Astrocyte (in vitro differentiated cells and primary cell): Measurements from ENCODE around the gene TTLL9. TPM values are rescaled to one million over a fixed set of nuclear protein-coding genes. Genes with fewer than 3 reads are reported as not detected.
A peak's percentile ranks its signal among the peaks of the same experiment; 100 is the strongest.

ENCODE experiments used
- DNase-seq: peaks from one replicate; pipeline ENCODE4 v3.0.0-alpha.2; 2010; ENCODE audit warnings: low read depth
- FAIRE-seq: peaks from 2 replicates; lab custom pipeline; 2011; peaks lifted over from hg19 to GRCh38; lab: Jason Lieb, UNC
- H2AFZ ChIP-seq: 2 replicates; pipeline ENCODE4 v1.6.0; 2012; ENCODE audit warnings: low read depth, low read length, inconsistent platforms
- H3K27ac ChIP-seq: 2 replicates; pipeline ENCODE4 v1.5.1; 2011; ENCODE audit warnings: low read depth, low read length, inconsistent platforms
- H3K27me3 ChIP-seq: 2 replicates; pipeline ENCODE4 v1.6.0; 2011; ENCODE audit warnings: low read length, inconsistent platforms; ENCODE audit not compliant: insufficient read depth
- H3K36me3 ChIP-seq: 2 replicates; pipeline ENCODE4 v1.5.1; 2011; ENCODE audit warnings: low read length, inconsistent platforms; ENCODE audit not compliant: insufficient read depth
- H3K4me1 ChIP-seq: 2 replicates; pipeline ENCODE4 v1.5.1; 2011; ENCODE audit warnings: low read length, inconsistent platforms; ENCODE audit not compliant: insufficient read depth
- H3K4me2 ChIP-seq: 2 replicates; pipeline ENCODE4 v1.6.0; 2012; ENCODE audit warnings: low read length, inconsistent platforms
- H3K4me3 ChIP-seq: 2 replicates; pipeline ENCODE4 v1.5.1; 2011; ENCODE audit warnings: low read depth, mild to moderate bottlenecking, low read length, inconsistent platforms; ENCODE audit not compliant: insufficient read depth
- H3K79me2 ChIP-seq: 2 replicates; pipeline ENCODE4 v1.6.0; 2012; ENCODE audit warnings: mild to moderate bottlenecking, low read length, inconsistent platforms; ENCODE audit not compliant: insufficient read depth
- H3K9ac ChIP-seq: 2 replicates; pipeline ENCODE4 v1.6.0; 2012; ENCODE audit warnings: mild to moderate bottlenecking, low read length, inconsistent platforms
- H3K9me3 ChIP-seq: 2 replicates; pipeline ENCODE4 v1.5.1; 2012; ENCODE audit warnings: low read depth, mild to moderate bottlenecking, low read length, inconsistent platforms; ENCODE audit not compliant: insufficient read depth
- H4K20me1 ChIP-seq: 2 replicates; pipeline ENCODE4 v1.6.0; 2012; ENCODE audit warnings: low read length, inconsistent platforms; ENCODE audit not compliant: insufficient read depth
- H3K27ac Mint-ChIP-seq: one replicate; pipeline ENCODE4 v1.8.0; 2021; ENCODE audit warnings: mild to moderate bottlenecking, mixed read lengths; ENCODE audit not compliant: unreplicated experiment
- H3K27me3 Mint-ChIP-seq: one replicate; pipeline ENCODE4 v1.8.0; 2021; ENCODE audit warnings: low read depth, mixed read lengths; ENCODE audit not compliant: unreplicated experiment
- H3K36me3 Mint-ChIP-seq: one replicate; pipeline ENCODE4 v1.8.0; 2021; ENCODE audit warnings: low read depth, mixed read lengths; ENCODE audit not compliant: unreplicated experiment
- H3K4me1 Mint-ChIP-seq: one replicate; pipeline ENCODE4 v1.8.0; 2021; ENCODE audit warnings: low read depth, mixed read lengths; ENCODE audit not compliant: unreplicated experiment
- H3K4me3 Mint-ChIP-seq: one replicate; pipeline ENCODE4 v1.8.0; 2021; ENCODE audit warnings: mild to moderate bottlenecking, moderate library complexity, mixed read lengths; ENCODE audit not compliant: unreplicated experiment
- H3K9me3 Mint-ChIP-seq: one replicate; pipeline ENCODE4 v1.8.0; 2021; ENCODE audit warnings: mild to moderate bottlenecking, mixed read lengths; ENCODE audit not compliant: unreplicated experiment
- EZH2 ChIP-seq: IDR thresholded peaks from 2 replicates; pipeline ENCODE4 v1.6.1; 2012; ENCODE audit warnings: mild to moderate bottlenecking, low read length, inconsistent platforms; ENCODE audit not compliant: insufficient read depth
- total RNA-seq: library from RNA; stranded (reverse); gene quantifications from 2 replicates; pipeline ENCODE4 v1.2.1, GENCODE V29; 2021
- TF ChIP-seq, protein P1 (sequence below): IDR thresholded peaks from 2 replicates; pipeline ENCODE4 v1.5.1; 2011; ENCODE audit warnings: low read depth, mild to moderate bottlenecking, inconsistent platforms, low read length, moderate library complexity; ENCODE audit not compliant: insufficient read depth

Gene TTLL9
- total RNA-seq, 1 donor from 2014 or later: 0.41 TPM

DNA sequence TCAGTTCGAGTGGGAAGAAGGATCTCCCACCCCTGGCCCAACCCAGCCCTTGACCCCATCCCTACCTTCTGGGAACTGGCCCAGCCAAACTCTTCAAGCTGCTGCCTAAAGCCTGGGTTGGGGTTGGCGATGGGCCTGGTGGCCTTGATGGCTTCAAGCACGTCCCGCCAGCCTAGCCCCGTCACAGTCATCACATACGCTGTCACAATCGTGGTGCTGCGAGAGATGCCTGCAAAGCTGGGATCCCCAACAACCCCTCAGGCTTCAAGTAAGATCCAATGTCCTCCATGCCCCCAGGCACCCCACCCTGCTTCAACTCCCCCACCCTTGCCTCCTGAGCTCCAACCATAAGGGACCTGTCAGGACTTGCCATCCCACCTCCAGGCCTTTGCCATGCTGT, 7.9 kb upstream of the TTLL9 start:
- FAIRE-seq: no peak

DNA sequence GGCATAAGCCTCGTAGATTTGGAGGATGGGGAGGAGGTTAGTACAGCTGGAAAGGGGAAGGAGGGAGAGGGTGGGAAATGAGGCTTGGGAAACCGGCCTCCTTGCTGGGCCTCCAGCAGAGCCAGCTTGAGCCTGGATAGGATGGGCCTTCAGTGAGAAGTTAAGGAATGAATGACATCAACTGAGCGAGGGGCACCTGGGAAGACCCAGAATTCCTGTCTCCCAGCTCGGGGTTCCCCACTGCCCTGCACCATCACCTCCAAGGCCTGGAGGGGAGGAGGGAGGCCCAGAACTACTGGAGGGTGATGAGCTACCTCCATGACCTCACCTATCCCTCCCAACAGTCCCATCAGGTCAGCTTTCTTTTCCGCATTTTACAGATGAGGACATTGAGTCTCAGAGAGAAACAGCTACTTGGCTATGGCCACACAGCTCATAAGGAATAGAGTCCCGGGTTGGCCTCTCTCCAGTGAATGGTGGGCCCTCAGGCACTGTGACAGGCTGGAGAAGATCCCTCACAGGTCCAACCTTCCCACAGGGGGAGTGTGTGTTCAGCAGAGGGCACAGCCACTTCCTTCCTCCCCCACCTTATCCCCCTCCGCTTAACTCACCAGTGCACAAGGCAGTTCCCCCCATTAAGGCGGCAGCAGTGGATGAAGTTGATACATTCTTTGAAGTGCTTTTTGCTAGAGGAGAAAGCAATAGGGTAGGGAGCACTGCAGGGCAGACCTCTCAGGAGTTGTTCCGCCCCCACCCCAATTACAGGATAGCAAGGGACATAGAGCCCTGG, 6.9 kb upstream of the TTLL9 start:
- no peak overlapping the region for H3K4me3 Mint-ChIP-seq
- no peaks in the 10 kb centered on the region for H3K79me2 ChIP-seq
- TF ChIP-seq, protein P1, sequence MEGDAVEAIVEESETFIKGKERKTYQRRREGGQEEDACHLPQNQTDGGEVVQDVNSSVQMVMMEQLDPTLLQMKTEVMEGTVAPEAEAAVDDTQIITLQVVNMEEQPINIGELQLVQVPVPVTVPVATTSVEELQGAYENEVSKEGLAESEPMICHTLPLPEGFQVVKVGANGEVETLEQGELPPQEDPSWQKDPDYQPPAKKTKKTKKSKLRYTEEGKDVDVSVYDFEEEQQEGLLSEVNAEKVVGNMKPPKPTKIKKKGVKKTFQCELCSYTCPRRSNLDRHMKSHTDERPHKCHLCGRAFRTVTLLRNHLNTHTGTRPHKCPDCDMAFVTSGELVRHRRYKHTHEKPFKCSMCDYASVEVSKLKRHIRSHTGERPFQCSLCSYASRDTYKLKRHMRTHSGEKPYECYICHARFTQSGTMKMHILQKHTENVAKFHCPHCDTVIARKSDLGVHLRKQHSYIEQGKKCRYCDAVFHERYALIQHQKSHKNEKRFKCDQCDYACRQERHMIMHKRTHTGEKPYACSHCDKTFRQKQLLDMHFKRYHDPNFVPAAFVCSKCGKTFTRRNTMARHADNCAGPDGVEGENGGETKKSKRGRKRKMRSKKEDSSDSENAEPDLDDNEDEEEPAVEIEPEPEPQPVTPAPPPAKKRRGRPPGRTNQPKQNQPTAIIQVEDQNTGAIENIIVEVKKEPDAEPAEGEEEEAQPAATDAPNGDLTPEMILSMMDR: no peak
- no peak for TF ChIP-seq EZH2
- H3K4me1 Mint-ChIP-seq: no peaks in the 10 kb centered on the region
- no peak overlapping the region for H2AFZ ChIP-seq
- no peak overlapping the region for H3K27ac Mint-ChIP-seq
- H3K4me3 ChIP-seq: no peak overlapping the region
- no peaks in the 10 kb centered on the region for H3K9me3 ChIP-seq
- no peak overlapping the region for H3K4me2 ChIP-seq
- H3K9me3 Mint-ChIP-seq: peaks cover 2% of the 10 kb centered on the region
- FAIRE-seq: no peak
- H3K36me3 ChIP-seq: no peaks in the 10 kb centered on the region
- H3K4me1 ChIP-seq: peaks cover 7% of the 10 kb centered on the region
- no peak for DNase-seq
- H3K9ac ChIP-seq: no peak overlapping the region
- H3K27me3 ChIP-seq: peaks cover 25% of the 10 kb centered on the region
- no peaks in the 10 kb centered on the region for H4K20me1 ChIP-seq
- H3K27me3 Mint-ChIP-seq: peaks cover 56% of the 10 kb centered on the region
- H3K36me3 Mint-ChIP-seq: peaks cover 2% of the 10 kb centered on the region
- no peak overlapping the region for H3K27ac ChIP-seq

More for the DNA sequence above, 7.9 kb upstream of the TTLL9 start:
- Histone ChIP-seq H2AFZ (no peak overlapping the region), H3K79me2 (no peaks in the 10 kb centered on the region), H3K4me1 (peaks cover 7% of the 10 kb centered on the region), H3K36me3 (no peaks in the 10 kb centered on the region), H3K4me3 (no peak overlapping the region), H4K20me1 (no peaks in the 10 kb centered on the region), H3K27ac (no peak overlapping the region), H3K9ac (no peak overlapping the region), H3K4me2 (no peak overlapping the region), H3K9me3 (no peaks in the 10 kb centered on the region), H3K27me3 (peaks cover 33% of the 10 kb centered on the region)
- peaks cover 2% of the 10 kb centered on the region for H3K9me3 Mint-ChIP-seq
- no peaks in the 10 kb centered on the region for H3K4me1 Mint-ChIP-seq
- H3K36me3 Mint-ChIP-seq: peaks cover 2% of the 10 kb centered on the region
- no peak for TF ChIP-seq EZH2
- TF ChIP-seq, protein P1: no peak
- H3K27ac Mint-ChIP-seq: no peak overlapping the region
- H3K4me3 Mint-ChIP-seq: peak overlapping the region; percentile 14
- peaks cover 52% of the 10 kb centered on the region for H3K27me3 Mint-ChIP-seq
- no peak for DNase-seq
